Panc1 (cell line): ENCODE measurements around the gene IGLL5. TPM values are rescaled to one million over a fixed set of nuclear protein-coding genes. Genes with fewer than 3 reads are reported as not detected.

Experiments used
- ATAC-seq: fragments of 200-7000 bp; cut with Tn5 transposase; 2 replicates; pipeline ENCODE4 v1.9.1; 2020; ENCODE audit warnings: mild to moderate bottlenecking, moderate library complexity
- BruUV-seq: library from RNA; stranded (reverse); fragments of 400-500 nt; replicated peaks from 2 replicates; lab custom pipeline; 2021; lab: Mats Ljungman, UMichigan
- CTCF ChIA-PET: fragments of 300-600 bp; sonication (Branson Sonifier 250); formaldehyde crosslinking; loops from one replicate; lab custom pipeline; 2022; ENCODE audit warnings: antibody characterized with exemption; lab: Charles Lee
- POLR2A ChIA-PET: fragments of 300-600 bp; sonication (Branson Sonifier 250); formaldehyde crosslinking; loops from one replicate; lab custom pipeline; 2022; ENCODE audit warnings: antibody characterized with exemption; lab: Charles Lee
- DNase-seq: peaks from one replicate; pipeline ENCODE4 v3.0.0-alpha.2; 2010; ENCODE audit warnings: low read depth, low spot score
- H3K27ac ChIP-seq: 2 replicates; pipeline ENCODE4 v1.5.1; 2011; ENCODE audit warnings: mild to moderate bottlenecking, low read length, inconsistent platforms
- H3K27me3 ChIP-seq: fragments of 200-500 bp; sonication (Bioruptor generic); 2 replicates; pipeline ENCODE4 v1.6.0; 2014; ENCODE audit warnings: low read length, inconsistent platforms; ENCODE audit not compliant: control insufficient read depth, insufficient read depth
- H3K36me3 ChIP-seq: fragments of 200-500 bp; sonication (Bioruptor generic); 2 replicates; pipeline ENCODE4 v1.5.1; 2014; ENCODE audit warnings: inconsistent platforms, mild to moderate bottlenecking, low read length, moderate library complexity; ENCODE audit not compliant: control insufficient read depth, insufficient read depth
- H3K4me1 ChIP-seq: 2 replicates; pipeline ENCODE4 v1.5.1; 2011; ENCODE audit warnings: inconsistent platforms, mild to moderate bottlenecking, low read length, moderate library complexity; ENCODE audit not compliant: control insufficient read depth, insufficient read depth
- H3K4me3 ChIP-seq, 2 experiments: 2 replicates each; pipeline ENCODE4 v1.5.1; 2011 to 2012; ENCODE audit warnings: low read depth in 2 of 2, low read length in 2 of 2, mild to moderate bottlenecking in 2 of 2, inconsistent platforms in 1 of 2, moderate library complexity in 1 of 2
- H3K9me3 ChIP-seq: fragments of 200-500 bp; sonication (Bioruptor generic); 2 replicates; pipeline ENCODE4 v1.5.1; 2014; ENCODE audit warnings: low read depth, mild to moderate bottlenecking, inconsistent platforms, low read length, moderate library complexity; ENCODE audit not compliant: control insufficient read depth, insufficient read depth
- POLR2AphosphoS5 ChIP-seq: IDR thresholded peaks from 2 replicates; pipeline ENCODE4 v1.6.1; 2012; ENCODE audit warnings: mild to moderate bottlenecking, low read depth, low read length, moderate library complexity
- SIN3A ChIP-seq: IDR thresholded peaks from 2 replicates; pipeline ENCODE4 v1.6.1; 2012; ENCODE audit warnings: low read depth, mild to moderate bottlenecking, low read length, moderate library complexity, borderline replicate concordance; ENCODE audit not compliant: insufficient read depth
- TCF7L2 ChIP-seq: IDR thresholded peaks from 2 replicates; pipeline ENCODE4 v1.6.1; 2011; ENCODE audit warnings: mild to moderate bottlenecking, low read depth, low read length, inconsistent platforms
- in situ Hi-C: cut with HindIII; loops from 2 replicates; pipeline ENCODE4 v1.10.0; 2016; ENCODE audit warnings: low sequenced_read_pairs, low pct_unique_long_range_greater_than_20kb
- intact Hi-C: fragments of 100-400 bp; cut with micrococcal nuclease; formaldehyde crosslinking; loops from one replicate; pipeline ENCODE4 v1.10.0; 2022; ENCODE audit not compliant: unreplicated experiment
- total RNA-seq: library from RNA; stranded (reverse); gene quantifications from one replicate; pipeline ENCODE4 v1.2.1, GENCODE V29; 2021; ENCODE audit not compliant: unreplicated experiment
- TF ChIP-seq, protein P1 (sequence below), 2 experiments: IDR thresholded peaks; 2 replicates each; pipeline ENCODE4 v1.6.1; 2011 to 2012; ENCODE audit warnings: low read depth in 2 of 2, control low read depth in 1 of 2, low read length in 1 of 2, mild to moderate bottlenecking in 1 of 2, moderate library complexity in 1 of 2; ENCODE audit not compliant: insufficient read depth in 1 of 2
- TF ChIP-seq, protein P2 (sequence below): fragments of 450-650 bp; IDR thresholded peaks from 2 replicates; pipeline ENCODE4 v1.5.1; 2017; ENCODE audit warnings: mild to moderate bottlenecking

The IGLL5 gene
- total RNA-seq, 1 experiment from 2014 or later: not detected

DNA sequence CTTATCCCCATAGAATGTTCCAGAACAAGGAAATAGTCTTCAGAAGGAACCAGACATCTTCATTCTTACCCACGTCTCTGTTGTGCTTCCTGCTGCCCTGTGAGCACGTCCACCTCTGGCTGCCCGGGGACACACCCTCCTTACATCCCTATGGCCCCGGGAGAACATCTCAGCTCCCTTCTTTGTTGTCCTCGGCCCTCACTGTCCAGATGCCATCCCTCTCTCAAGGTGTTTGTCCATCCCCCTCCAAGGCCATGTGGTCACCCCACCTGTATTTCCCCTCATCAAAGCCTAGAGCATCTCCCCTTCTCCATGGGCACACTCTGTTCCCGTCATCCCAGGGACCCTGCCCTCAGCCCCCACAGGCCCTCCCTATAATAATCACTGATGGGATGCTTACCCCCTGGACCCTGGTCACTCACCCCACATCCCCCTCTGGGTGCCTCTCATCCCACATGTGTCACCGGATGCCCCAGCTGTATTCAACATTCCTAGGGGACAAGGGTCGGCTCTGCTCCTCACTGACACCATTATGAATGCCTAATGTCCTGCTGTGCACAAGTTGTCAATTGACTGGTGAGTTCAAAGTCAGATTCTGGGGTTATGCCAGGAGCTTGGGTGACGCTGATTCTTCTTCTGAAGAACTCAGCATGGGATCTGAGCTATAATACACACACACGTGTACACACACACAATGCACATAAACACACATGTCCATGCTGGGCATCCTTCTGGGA lies 28.8 kb downstream of the IGLL5 start:
- H3K4me3 ChIP-seq: no peak overlapping the region
- ATAC-seq (no peak), DNase-seq (no peak)
- no TSS peak for BruUV-seq
- no peaks in the 10 kb centered on the region for H3K4me1 ChIP-seq
- ChIA-PET POLR2A (no interaction called here), CTCF (interaction anchor here (0.7 kb wide), 1 partner anchor 20 kb away, joined by 3 read pairs; no protein-coding TSS in a partner anchor)
- H3K27me3 ChIP-seq: no peaks in the 10 kb centered on the region; the same call in 1 of the 2 replicates
- intact Hi-C loops (no loop called here), in situ Hi-C loops (no loop called here)
- H3K36me3 ChIP-seq: no peaks in the 10 kb centered on the region
- TF ChIP-seq, protein P1, sequence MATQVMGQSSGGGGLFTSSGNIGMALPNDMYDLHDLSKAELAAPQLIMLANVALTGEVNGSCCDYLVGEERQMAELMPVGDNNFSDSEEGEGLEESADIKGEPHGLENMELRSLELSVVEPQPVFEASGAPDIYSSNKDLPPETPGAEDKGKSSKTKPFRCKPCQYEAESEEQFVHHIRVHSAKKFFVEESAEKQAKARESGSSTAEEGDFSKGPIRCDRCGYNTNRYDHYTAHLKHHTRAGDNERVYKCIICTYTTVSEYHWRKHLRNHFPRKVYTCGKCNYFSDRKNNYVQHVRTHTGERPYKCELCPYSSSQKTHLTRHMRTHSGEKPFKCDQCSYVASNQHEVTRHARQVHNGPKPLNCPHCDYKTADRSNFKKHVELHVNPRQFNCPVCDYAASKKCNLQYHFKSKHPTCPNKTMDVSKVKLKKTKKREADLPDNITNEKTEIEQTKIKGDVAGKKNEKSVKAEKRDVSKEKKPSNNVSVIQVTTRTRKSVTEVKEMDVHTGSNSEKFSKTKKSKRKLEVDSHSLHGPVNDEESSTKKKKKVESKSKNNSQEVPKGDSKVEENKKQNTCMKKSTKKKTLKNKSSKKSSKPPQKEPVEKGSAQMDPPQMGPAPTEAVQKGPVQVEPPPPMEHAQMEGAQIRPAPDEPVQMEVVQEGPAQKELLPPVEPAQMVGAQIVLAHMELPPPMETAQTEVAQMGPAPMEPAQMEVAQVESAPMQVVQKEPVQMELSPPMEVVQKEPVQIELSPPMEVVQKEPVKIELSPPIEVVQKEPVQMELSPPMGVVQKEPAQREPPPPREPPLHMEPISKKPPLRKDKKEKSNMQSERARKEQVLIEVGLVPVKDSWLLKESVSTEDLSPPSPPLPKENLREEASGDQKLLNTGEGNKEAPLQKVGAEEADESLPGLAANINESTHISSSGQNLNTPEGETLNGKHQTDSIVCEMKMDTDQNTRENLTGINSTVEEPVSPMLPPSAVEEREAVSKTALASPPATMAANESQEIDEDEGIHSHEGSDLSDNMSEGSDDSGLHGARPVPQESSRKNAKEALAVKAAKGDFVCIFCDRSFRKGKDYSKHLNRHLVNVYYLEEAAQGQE (IDR thresholded peaks at IDR 0.05; ENCODE audit: insufficient read depth in 1 of 2, low read depth in 2 of 2, low read length in 1 of 2): no peak
- TF ChIP-seq POLR2AphosphoS5 (no peak), SIN3A (no peak), TCF7L2 (no peak)
- TF ChIP-seq, protein P2, sequence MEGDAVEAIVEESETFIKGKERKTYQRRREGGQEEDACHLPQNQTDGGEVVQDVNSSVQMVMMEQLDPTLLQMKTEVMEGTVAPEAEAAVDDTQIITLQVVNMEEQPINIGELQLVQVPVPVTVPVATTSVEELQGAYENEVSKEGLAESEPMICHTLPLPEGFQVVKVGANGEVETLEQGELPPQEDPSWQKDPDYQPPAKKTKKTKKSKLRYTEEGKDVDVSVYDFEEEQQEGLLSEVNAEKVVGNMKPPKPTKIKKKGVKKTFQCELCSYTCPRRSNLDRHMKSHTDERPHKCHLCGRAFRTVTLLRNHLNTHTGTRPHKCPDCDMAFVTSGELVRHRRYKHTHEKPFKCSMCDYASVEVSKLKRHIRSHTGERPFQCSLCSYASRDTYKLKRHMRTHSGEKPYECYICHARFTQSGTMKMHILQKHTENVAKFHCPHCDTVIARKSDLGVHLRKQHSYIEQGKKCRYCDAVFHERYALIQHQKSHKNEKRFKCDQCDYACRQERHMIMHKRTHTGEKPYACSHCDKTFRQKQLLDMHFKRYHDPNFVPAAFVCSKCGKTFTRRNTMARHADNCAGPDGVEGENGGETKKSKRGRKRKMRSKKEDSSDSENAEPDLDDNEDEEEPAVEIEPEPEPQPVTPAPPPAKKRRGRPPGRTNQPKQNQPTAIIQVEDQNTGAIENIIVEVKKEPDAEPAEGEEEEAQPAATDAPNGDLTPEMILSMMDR: no peak
- H3K9me3 ChIP-seq: no peaks in the 10 kb centered on the region
- no peak overlapping the region for H3K27ac ChIP-seq

DNA sequence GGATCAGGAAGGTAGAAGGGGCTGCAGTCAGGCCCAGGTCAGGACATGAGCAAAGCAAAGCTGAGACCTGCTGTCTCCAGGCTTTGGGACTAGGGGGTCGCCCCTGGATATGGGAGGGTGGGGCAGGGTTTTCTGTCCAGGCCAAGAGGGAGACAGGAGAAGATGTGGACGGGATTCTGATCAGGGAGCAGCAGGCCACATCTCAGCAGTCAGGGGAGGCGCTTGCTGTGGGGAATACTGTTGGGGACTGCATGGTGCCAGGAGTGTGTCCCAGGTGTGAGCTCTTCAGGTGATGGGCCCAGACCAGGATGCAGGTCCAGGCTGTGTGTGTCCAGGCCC lies 29.3 kb downstream of the IGLL5 start:
- Histone ChIP-seq H3K4me1 (no peaks in the 10 kb centered on the region), H3K9me3 (no peaks in the 10 kb centered on the region), H3K27me3 (no peaks in the 10 kb centered on the region; the same call in 1 of the 2 replicates), H3K27ac (no peak overlapping the region), H3K4me3 (no peak overlapping the region), H3K36me3 (no peaks in the 10 kb centered on the region)
- in situ Hi-C loops: no loop called here
- intact Hi-C loops: no loop called here
- POLR2A ChIA-PET: no interaction called here
- ATAC-seq: no peak
- BruUV-seq: no TSS peak
- no peak for DNase-seq
- CTCF ChIA-PET: interaction anchor here (0.7 kb wide), 1 partner anchor 19 kb away, joined by 3 read pairs; no protein-coding TSS in a partner anchor
- TF ChIP-seq POLR2AphosphoS5 (no peak), TCF7L2 (no peak), SIN3A (no peak)
- TF ChIP-seq, protein P2: no peak
- TF ChIP-seq, protein P1 (IDR thresholded peaks at IDR 0.05; ENCODE audit: insufficient read depth in 1 of 2, low read depth in 2 of 2, low read length in 1 of 2): no peak
